Muscle of arm (tissue), 12 donors: ENCODE data around the gene RPL21. TPM values are rescaled to one million over a fixed set of nuclear protein-coding genes. Genes with fewer than 3 reads are reported as not detected.
"Not testable (repeated sequence)": the region's sequence is repeated elsewhere in the genome, so short reads cannot be mapped to it uniquely, and the experiment has no call there.

Experiments
- DNase-seq: peaks from one replicate; pipeline ENCODE4 v3.0.0-alpha.2; 2013
- polyA plus RNA-seq, 12 donors: library from polyadenylated mRNA; unstranded; fragments of 120-200 nt; gene quantifications; one replicate each; pipeline ENCODE4 v1.2.1, GENCODE V29; 2013; ENCODE audit not compliant: insufficient read length in 12 of 12

RPL21 gene
- polyA plus RNA-seq, 12 donors, result 556 to 2,530 (median 920) TPM; not detected in 1

DNA sequence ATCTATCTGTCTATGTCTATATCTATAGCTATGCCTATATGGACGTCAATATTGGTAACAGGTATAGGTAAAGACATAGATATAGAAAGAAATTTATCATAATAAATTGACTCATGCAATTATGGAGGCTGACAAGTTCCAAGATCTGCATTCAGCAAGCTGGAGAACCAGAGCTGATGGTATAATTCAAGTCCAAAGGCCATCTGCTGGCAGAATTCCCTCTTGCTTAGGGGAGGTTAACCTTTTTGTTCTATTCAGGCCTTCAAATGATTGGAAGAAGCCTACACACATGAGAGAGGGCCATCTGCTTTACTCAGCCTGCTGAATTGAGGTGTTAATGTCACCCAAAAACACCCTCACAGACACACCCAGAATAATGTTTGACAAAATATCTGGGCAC lies 30.1 kb downstream of the RPL21 start:
- DNase-seq, result no peak

DNA sequence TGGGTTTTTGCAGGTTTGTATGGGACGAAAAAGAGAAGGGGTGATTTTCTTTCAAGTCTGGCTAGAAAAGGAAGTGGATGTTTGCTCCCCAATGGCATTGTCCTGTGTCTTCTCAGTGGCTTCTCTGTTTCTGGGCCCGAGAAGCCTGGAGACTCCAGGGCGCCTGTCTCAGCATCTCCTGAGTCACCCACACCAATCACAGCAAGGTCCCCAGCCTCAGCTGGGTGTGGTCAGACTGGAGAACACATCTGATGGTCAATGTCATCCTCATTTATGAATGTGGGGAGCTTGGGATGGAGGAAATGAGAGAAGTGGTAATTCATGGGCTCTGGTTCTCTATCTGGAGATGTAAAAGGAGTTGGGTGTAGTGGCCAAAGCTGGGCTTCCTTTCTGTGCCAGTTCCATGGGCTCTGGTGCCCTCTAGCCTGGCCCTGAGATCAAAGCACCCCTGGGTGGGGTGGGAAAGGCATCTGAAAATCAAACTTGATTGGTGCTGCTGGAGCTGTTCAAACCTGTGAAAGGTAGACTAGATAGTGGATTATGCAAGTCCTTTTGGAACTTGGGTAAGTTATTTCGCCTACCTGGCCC lies 32.6 kb downstream of the RPL21 start:
- no peak for DNase-seq

DNA sequence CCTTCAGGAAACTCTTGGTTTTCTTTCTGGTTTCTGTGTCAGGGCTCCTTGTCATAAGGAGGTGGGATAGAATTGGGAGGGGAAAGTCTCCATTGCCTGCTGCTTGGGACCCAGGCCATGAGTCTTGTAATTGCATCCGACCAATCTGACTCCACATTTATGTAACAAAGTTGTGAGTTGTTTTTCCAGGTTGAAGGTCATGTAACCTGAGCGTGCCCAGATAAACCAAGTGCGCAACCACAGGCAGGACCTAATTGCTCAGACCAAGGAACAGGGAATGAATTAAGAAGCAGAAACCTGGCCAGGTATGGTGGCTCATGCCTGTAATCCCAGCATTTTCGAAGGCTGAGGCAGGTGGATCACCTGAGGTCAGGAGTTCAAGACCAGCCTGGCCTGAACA lies 37.0 kb downstream of the RPL21 start:
- DNase-seq, result no peak

DNA sequence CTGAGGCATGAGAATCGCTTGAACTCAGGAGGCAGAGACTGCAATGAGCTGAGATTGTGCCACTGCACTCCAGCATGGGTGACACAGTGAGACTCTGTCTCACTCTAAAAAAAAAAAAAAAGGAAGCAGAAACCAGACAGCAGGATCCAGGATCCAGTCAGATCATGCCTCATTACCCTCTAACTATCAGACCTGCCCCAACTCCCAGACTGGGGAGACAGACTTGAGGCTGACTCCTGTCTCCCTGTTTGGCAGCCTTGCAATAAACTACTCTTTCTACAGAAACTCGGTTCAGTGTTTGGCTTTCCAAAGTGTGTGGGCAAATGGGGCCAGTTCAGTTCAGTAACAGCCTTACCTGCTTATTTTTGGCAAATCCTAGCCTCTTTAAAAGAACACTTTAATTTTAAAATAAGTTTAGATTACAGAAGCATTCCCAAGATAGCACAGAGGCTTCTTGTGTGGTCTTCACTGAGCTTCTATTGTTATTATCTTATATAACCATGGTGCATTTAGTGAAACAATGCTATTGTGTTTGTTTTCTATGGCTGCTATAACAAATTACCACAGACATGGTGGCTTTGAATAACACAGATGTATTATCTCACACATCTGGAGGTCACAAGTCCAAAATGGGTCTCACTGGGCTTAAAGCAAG lies 37.8 kb downstream of the RPL21 start:
- DNase-seq, result no peak

DNA sequence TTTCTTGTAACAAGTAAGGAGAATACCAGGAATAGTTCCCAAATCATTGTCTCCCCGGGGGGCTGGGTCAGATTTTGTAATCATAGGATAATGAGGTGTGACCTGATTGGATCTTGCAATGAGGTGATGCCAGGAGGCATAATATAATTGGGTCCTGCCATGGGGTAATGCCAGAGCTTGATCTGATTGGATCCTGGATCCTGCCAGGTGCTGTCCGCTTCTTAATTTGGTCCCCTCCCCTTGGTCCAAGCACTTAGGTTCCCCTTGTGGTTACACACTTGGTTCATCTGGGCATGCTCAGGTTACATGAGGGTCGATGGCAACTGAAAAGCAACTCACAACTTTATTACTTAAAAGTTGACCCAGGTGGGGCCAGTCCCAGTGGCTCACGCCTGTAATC lies 39.4 kb downstream of the RPL21 start:
- DNase-seq, result no peak

DNA sequence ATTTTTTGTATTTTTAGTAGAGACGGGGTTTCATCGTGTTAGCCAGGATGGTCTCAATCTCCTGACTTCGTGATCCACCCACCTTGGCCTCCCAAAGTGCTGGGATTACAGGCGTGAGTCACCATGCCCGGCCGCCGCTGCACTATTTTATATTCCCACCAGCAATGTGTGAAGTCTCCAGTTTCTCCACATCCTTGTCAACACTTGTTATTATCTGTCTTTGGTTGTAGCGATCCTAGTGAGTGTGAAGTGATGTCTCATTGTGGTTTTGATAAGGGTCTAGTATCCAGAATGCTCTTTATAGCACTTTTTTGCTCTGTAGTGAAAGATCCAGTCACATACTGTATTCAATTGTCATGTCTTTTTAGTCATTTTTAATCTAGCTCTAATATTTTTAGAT lies 40.6 kb downstream of the RPL21 start:
- not testable (repeated sequence) for DNase-seq

DNA sequence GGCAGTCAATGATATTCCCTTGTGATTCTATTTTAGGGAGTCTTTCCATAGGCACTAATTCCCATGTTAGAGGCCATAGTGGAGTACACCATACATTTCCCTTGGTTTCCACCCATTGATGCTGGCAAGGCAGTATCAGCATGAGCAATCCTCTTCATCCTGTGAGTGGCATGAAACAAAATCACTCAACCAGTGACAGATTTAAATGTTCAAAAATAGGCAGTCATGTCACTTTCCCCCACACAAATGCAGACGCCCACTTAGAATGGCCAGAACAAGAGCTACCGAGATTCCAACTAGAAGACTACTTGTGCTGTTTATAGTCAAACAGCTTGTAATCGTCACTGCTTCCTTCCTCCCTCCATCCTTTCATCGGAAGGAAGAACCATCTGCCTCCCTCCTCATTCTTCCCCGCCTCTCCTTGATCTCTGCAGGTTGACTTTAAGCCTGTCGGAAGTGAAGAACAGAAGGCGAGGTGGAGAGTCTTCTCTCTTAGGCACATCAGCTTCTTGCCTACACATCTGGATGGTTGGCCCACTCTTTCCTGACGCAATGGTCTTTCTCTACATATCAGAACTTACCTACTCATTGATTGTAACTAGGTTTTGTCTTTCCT lies 41.8 kb downstream of the RPL21 start:
- DNase-seq, result no peak

DNA sequence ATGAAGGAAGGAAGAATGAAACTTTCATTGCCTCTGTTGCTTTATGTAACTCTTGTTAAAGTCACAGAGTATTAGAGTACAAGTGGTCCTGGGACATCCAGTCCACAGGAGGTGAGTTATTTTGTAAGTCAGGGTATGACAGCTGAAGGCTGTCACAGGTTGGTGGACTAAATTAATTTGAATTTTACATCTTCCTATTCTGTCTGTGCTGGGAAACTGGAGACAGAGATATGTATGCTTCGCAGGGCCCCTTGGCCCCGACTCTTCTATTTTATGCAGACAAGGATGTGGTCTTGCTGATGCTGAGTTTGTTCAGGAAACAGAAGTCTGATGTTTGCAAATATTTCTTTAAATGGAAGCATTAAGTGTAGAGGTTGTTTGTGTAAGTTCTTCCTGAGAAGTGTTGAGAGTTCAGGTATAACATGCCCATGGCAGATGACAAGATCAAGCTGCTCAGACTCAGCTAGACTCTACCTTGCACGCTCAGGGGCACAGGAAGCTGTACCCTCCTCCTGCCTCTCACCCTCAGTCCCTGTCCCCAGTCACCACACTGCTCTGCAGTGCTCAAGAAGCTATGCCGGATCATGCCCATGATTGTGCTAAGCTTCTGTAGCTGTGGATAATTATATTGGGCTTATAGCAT lies 42.6 kb downstream of the RPL21 start:
- DNase-seq, result no peak

DNA sequence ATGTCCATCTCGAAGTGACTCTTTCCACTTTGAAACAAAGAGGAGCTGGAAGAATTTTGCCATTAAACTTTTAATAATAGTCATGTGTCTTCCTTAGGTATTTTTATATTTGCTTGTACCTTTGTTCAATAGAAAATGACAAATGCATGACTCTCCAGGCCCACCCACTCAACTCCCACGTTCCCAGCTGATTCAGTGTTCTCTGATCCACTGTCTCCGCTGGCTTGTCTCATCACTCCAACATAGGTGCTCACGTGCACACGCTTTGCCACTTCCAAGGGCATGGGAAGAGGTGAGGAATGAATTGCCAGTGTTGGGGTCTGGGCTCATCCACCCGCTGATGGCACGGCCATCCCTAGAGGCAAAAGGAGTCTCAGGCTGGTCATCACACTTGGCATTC lies 43.7 kb downstream of the RPL21 start:
- no peak for DNase-seq

DNA sequence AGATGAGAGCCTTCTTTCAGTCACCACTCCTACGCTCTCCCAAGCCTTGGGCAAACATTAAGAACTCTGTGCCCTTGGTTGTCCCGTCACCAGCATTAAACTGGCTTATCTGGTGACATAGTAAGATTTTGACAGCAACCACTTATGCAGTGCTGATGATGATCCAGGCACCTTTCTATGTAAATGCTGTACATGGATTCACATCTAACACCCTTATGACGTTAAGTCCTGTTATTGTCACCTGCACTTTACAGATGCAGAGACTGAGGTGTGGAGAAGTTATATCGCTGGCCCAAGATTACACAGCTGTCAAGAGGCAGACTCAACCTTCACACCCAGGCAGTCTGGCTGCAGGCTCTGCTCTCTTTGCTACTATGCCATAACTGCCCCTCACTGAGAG lies 44.3 kb downstream of the RPL21 start:
- DNase-seq, result no peak

DNA sequence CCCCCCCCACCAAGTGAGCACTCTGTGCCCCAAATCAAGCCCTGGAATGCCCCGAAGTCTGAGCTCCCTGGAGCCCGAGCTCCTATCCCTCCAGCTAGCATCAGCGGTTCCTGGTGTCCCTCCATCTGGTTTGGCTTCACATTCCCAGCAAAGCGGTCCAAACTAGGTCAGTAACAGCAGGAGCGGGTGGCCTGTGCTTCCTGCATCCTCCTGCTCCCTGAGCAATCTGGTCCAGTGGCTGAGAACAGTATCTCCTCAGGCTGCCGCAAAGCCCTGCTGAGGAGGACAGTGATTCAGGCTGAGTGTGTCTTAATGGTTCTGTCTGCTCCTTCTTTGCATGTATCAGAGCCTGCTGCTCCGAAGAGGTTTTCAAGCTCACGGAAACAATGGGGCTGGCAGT lies 45.1 kb downstream of the RPL21 start:
- DNase-seq, result no peak

DNA sequence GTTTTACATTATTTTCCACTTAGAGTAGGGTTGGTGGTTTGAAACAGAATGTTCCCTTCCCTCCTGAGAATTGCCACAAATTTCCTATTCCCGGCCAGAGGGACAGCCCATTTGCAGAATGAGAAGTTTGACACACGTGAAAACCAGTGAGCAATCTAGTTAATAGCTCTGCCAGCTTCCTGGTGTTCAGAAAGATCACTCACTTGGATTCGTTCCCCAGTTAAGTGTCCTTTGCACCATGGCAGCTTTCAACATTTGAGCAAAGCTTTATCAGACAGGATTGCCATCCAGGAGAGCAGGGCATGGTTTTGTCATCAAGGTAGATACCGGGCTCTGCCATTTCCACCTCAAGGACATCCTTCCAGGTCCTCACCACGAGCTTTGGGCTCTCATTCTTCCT lies 47.5 kb downstream of the RPL21 start:
- no peak for DNase-seq

DNA sequence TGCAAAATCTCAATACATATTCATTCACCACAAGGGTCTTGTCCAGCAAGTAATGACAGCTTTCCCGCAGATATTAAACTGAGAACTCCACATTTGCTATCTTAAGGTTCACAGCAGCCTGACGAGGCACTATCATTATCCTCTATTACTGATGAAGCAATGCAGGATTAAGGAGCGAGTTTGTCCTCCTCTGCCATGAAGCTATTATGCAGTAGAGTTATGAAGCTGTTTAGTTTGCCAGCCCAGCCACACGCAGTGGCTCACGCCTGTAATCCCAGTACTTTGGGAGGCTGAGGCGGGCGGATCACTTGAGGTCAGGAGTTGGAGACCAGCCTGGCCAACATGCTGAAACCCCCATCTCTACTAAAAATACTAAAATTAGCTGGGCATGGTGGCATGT lies 49.0 kb downstream of the RPL21 start:
- not testable (repeated sequence) for DNase-seq

DNA sequence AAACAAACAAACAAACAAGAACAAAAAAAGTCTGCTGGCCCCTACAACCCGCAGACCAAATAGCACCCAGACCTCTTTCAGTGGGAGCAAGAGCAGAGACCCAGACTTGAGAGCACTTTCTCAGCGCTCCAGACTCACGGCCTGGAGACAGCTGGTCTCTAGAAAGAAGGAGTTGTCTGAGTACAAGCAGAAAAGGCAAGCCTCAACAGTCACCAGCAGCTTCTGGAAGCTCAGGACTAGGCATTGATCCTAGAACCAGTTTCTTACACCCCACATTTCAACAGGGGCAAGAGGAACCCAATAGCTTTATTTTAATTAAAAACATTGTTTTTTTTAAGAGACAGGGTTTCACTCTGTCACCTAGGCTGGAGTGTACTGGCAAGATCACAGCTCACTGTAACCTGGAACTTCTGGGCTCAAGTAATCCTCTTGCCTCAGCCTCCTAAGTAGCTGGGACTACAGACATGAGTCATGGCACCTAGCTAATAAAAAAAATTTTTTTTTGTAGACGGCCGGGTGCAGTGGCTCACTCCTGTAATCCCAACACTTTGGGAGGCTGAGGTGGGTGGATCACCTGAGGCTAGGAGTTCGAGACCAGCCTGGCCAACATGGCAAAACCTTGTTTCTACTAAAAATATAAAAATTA lies 49.7 kb downstream of the RPL21 start:
- no peak for DNase-seq

DNA sequence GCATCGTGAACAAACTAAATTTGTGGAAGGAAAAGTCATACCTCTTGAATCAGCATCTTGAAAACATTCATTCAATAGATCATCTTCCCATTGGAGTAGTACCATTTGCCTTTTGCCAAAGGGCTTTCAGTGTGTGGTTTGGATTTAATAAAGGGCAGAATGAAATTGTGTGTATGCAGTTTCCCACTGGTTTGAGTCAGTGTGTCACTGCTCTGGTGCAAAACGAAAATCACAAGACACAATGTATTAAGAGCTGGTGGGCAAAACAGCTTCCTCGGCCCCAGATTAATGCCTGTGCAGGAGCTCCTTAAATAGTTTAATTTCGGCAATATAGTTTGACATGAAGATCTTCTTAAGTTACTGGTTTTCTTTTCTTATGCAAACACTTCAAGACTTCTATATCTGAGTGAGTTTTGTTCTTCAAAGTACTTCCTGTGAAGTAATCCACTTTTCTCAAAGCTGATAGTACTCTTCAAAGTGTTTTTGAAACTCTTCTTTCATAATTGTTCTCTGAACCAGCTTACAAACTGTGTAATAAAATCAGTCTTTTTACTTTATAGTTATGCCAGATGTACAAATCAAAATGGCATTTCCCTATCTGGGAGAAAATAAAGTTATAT lies 51.4 kb downstream of the RPL21 start:
- DNase-seq, result no peak

DNA sequence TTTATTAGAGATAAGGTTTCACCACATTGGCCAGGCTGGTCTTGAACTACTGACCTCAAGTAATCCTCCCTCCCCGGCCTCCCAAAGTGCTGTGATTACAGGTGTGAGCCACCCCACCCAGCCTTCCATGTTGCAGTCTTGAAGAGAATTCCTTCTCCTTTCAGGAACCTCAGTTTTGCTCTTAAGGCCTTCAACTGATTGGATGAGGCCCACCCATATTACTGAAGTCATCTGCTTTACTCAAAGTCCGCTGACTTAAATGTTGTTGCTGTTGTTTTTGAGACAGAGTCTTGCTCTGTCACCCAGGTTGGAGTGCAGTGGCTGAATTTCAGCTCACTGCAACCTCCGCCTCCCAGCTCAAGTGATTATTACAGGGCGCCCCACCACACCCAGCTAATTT lies 52.7 kb downstream of the RPL21 start:
- no peak for DNase-seq

DNA sequence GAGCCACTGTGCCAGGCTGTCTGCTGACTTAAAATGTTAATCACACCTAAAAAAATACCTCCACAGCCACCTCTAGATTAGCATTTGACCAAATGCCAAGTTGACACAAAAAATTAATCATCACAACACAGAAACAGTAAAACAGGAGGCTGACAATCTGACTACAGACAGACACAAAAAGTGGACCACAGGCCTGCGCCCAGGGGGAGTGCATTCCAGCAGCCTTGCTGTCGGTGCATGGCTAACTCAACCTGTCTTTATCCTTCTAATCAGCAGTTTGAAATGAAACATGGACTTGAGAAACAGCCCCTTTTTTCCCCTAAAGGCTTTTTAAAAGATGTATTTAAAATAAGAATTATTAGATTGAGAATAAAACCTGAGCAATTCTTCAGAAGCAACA lies 53.3 kb downstream of the RPL21 start:
- DNase-seq, result no peak

Other genes starting within 250 kb of the RPL21 start
- gene USP12, start 79.7 kb upstream of the RPL21 start, polyA plus RNA-seq, result 10 to 100 TPM in 11 of 12 donors, not detected in 1; 17.3 to 29.3 (median 25.5) TPM
- 1 to 10 TPM in 10 of 12 donors, not detected in 2; 1.5 to 3.4 (median 2.1) TPM for gene RASL11A, start 19.3 kb downstream of the RPL21 start, polyA plus RNA-seq
- gene GTF3A, start 173.1 kb downstream of the RPL21 start, polyA plus RNA-seq, result 1,000 to 10,000 TPM in 1 of 12 donors, 100 to 1,000 TPM in 11; 104 to 1,254 (median 171) TPM
- gene MTIF3, start 199.0 kb downstream of the RPL21 start, polyA plus RNA-seq, result 10 to 100 TPM in 11 of 12 donors, not detected in 1; 50.4 to 96.3 (median 68.0) TPM